Measurements from ENCODE around the gene ANGPTL7. TPM values are rescaled to one million over a fixed set of nuclear protein-coding genes. Genes with fewer than 3 reads are reported as not detected.

Gene ANGPTL7
- polyA plus RNA-seq, 1 experiment, result not detected

GRCh38 chr1:11151826-11152612 lies 37.1 kb upstream of the ANGPTL7 start:
- TF ChIP-seq CTCF (IDR thresholded peaks at IDR 0.05; ENCODE audit: insufficient read depth, low read depth, low read length), result no peak
- H3K36me3 ChIP-seq (ENCODE audit: control insufficient read depth, insufficient read depth, low read length), result peaks cover 2% of the 10 kb centered on the region

GRCh38 chr1:11152755-11153154 lies 36.4 kb upstream of the ANGPTL7 start:
- TF ChIP-seq CTCF (IDR thresholded peaks at IDR 0.05; ENCODE audit: insufficient read depth, low read depth, low read length), result no peak
- H3K4me3 ChIP-seq (ENCODE audit: low read depth, low read length), result no peak overlapping the region
- no peaks in the 10 kb centered on the region for H3K27me3 ChIP-seq (ENCODE audit: control insufficient read depth, insufficient read depth, low read length)
- H3K36me3 ChIP-seq (ENCODE audit: control insufficient read depth, insufficient read depth, low read length), result peaks cover 2% of the 10 kb centered on the region
- ChIA-PET POLR2A (no interaction called here), CTCF (no interaction called here)
- DNase-seq (ENCODE audit: low read depth), result no peak

More at GRCh38 chr1:11151826-11152612, 37.1 kb upstream of the ANGPTL7 start:
- CTCF ChIA-PET, result no interaction called here
- POLR2A ChIA-PET, result no interaction called here
- Histone ChIP-seq H3K4me3 (ENCODE audit: low read depth, low read length) (no peak overlapping the region), H3K27me3 (ENCODE audit: control insufficient read depth, insufficient read depth, low read length) (no peaks in the 10 kb centered on the region)
- no peak for DNase-seq (ENCODE audit: low read depth)

GRCh38 chr1:11153184-11153583 lies 36.0 kb upstream of the ANGPTL7 start:
- no peaks in the 10 kb centered on the region for H3K27me3 ChIP-seq (ENCODE audit: control insufficient read depth, insufficient read depth, low read length)
- DNase-seq (ENCODE audit: low read depth), result no peak
- H3K36me3 ChIP-seq (ENCODE audit: control insufficient read depth, insufficient read depth, low read length), result peaks cover 2% of the 10 kb centered on the region
- no peak overlapping the region for H3K4me3 ChIP-seq (ENCODE audit: low read depth, low read length)
- ChIA-PET CTCF (no interaction called here), POLR2A (no interaction called here)
- TF ChIP-seq CTCF (IDR thresholded peaks at IDR 0.05; ENCODE audit: insufficient read depth, low read depth, low read length), result no peak

- Histone ChIP-seq H3K27me3 (ENCODE audit: control insufficient read depth, insufficient read depth, low read length) (no peaks in the 10 kb centered on the region), H3K36me3 (ENCODE audit: control insufficient read depth, insufficient read depth, low read length) (peaks cover 1% of the 10 kb centered on the region), H3K4me3 (ENCODE audit: low read depth, low read length) (no peak overlapping the region)
- no peak for TF ChIP-seq CTCF (IDR thresholded peaks at IDR 0.05; ENCODE audit: insufficient read depth, low read depth, low read length)
- no peak for DNase-seq (ENCODE audit: low read depth)
- CTCF ChIA-PET, result interaction anchor here (3.5 kb wide), 1 partner anchor 10 kb away, joined by 15 read pairs; no protein-coding TSS in a partner anchor
- POLR2A ChIA-PET, result no interaction called here
These were observed 32.7 kb upstream of the ANGPTL7 start for GRCh38 chr1:11156441-11156840.

GRCh38 chr1:11156963-11157362 lies 32.2 kb upstream of the ANGPTL7 start:
- Histone ChIP-seq H3K4me3 (ENCODE audit: low read depth, low read length) (no peak overlapping the region), H3K27me3 (ENCODE audit: control insufficient read depth, insufficient read depth, low read length) (no peaks in the 10 kb centered on the region), H3K36me3 (ENCODE audit: control insufficient read depth, insufficient read depth, low read length) (peaks cover 1% of the 10 kb centered on the region)
- no peak for DNase-seq (ENCODE audit: low read depth)
- TF ChIP-seq CTCF (IDR thresholded peaks at IDR 0.05; ENCODE audit: insufficient read depth, low read depth, low read length), result no peak
- CTCF ChIA-PET, result interaction anchor here (1.9 to 3.5 kb wide), 2 partner anchors 10 to 15 kb away, joined by 5 to 15 read pairs; no protein-coding TSS in a partner anchor
- POLR2A ChIA-PET, result no interaction called here

Data from BJ (cell line).